PC-9 (cell line): Measurements from ENCODE around the gene ZMIZ1.

Experiments used
- EZH2 ChIP-seq: fragments of 200-600 bp; sonication (generic); IDR thresholded peaks from 2 replicates; pipeline ENCODE4 v1.8.0; 2017; ENCODE audit warnings: antibody characterized with exemption, low read depth
- TF ChIP-seq, protein P1 (sequence below): fragments of 200-600 bp; sonication (generic); conservative IDR thresholded peaks from 2 replicates; pipeline ENCODE4 v1.6.1; 2017; ENCODE audit warnings: mixed run types, antibody characterized with exemption, mild to moderate bottlenecking, moderate library complexity

DNA sequence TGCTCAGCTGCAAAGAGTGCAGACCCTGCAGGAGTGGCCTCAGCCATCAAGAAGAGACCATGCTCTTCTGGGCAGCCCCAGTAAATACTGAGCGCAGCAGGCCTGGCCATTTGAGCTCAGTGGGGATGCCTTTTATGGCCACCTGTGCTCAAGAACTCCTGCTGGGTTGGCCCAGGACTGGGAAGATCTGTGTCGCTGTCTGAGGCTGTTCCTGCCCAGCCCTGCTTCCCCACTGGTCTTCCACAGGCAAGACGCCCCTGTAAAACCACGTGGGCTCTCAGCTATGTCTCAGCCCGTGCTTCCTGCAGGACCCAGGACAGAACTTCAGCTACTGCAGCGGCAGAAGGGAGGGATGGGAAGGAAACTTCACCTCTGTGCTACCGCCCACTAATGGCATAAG is 268.0 kb downstream of the ZMIZ1 start:
- TF ChIP-seq, protein P1, sequence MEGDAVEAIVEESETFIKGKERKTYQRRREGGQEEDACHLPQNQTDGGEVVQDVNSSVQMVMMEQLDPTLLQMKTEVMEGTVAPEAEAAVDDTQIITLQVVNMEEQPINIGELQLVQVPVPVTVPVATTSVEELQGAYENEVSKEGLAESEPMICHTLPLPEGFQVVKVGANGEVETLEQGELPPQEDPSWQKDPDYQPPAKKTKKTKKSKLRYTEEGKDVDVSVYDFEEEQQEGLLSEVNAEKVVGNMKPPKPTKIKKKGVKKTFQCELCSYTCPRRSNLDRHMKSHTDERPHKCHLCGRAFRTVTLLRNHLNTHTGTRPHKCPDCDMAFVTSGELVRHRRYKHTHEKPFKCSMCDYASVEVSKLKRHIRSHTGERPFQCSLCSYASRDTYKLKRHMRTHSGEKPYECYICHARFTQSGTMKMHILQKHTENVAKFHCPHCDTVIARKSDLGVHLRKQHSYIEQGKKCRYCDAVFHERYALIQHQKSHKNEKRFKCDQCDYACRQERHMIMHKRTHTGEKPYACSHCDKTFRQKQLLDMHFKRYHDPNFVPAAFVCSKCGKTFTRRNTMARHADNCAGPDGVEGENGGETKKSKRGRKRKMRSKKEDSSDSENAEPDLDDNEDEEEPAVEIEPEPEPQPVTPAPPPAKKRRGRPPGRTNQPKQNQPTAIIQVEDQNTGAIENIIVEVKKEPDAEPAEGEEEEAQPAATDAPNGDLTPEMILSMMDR = no peak
- TF ChIP-seq EZH2 = no peak
